C4-2B (cell line): ENCODE data around the gene PHLPP1.

Experiments
- H3K27ac ChIP-seq: fragments of 450-650 bp; 2 replicates; pipeline ENCODE4 v1.5.1; 2017
- ZFX ChIP-seq: fragments of 450-650 bp; IDR thresholded peaks from 2 replicates; pipeline ENCODE4 v1.6.1; 2017
- TF ChIP-seq, protein P1 (sequence below): fragments of 450-650 bp; conservative IDR thresholded peaks from 2 replicates; pipeline ENCODE4 v1.5.1; 2017; ENCODE audit warnings: mild to moderate bottlenecking

Gene PHLPP1

DNA sequence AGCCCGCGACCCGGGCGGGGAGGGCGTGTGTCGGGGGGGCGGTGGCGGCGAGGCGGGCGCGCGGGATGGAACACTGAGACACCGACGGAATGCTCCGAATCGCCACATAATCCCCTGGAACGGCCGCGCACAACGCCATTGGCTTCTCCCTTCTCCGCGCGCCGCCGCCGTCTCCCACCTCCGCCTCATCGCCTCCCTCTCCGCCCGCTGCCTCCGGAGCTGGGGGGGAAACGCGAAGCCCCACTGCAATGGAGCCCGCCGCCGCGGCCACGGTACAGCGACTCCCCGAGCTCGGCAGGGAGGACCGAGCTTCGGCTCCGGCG, at the start of gene PHLPP1:
Gene PHLPP1 (plus strand): TSS at position 106 of the 323 bp plus-strand sequence. CDS start 143 bp downstream, at position 249.
- peak within 1 kb of the TSS; percentile 89 for H3K27ac ChIP-seq
- TF ChIP-seq ZFX: no peak
- TF ChIP-seq, protein P1, sequence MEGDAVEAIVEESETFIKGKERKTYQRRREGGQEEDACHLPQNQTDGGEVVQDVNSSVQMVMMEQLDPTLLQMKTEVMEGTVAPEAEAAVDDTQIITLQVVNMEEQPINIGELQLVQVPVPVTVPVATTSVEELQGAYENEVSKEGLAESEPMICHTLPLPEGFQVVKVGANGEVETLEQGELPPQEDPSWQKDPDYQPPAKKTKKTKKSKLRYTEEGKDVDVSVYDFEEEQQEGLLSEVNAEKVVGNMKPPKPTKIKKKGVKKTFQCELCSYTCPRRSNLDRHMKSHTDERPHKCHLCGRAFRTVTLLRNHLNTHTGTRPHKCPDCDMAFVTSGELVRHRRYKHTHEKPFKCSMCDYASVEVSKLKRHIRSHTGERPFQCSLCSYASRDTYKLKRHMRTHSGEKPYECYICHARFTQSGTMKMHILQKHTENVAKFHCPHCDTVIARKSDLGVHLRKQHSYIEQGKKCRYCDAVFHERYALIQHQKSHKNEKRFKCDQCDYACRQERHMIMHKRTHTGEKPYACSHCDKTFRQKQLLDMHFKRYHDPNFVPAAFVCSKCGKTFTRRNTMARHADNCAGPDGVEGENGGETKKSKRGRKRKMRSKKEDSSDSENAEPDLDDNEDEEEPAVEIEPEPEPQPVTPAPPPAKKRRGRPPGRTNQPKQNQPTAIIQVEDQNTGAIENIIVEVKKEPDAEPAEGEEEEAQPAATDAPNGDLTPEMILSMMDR: no peak

DNA sequence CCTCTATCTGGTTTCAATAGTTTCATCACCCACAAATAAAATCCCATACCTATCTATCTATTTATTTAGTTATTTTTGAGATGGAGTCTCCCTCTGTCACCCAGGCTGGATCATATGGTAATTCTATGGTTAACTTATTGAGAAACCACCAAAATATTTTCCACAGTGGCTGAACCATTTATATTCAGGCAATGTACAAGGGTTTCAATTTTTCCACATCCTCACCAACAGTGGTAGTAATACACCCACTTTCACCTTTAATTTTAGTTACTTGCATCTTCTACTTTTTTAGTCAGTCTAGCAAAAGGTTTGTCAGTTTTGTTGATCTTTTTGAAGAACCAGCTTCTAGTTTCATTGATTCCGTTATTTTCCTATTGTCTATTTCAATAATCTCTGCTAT, 46.1 kb upstream of the PHLPP1 start:
- no peak for TF ChIP-seq ZFX
- TF ChIP-seq, protein P1: no peak
- H3K27ac ChIP-seq: no peak overlapping the region

DNA sequence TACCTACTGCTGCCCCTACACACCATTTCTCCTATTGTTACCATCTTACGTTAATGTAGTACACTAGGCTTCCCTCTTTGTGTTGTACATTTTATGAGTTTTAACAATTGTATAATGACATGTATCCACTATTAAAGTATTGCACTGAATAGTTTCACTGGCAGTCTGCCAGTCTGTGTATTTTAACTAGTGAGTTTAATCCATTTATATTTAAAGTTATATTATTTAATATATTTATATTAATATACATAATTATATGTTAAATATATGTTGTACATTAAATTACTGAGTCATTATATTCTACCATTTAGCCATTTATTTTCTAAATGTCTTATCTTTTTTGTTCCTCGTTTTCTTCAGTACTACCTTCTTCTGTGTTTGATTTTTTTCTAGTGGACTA, 44.8 kb upstream of the PHLPP1 start:
- TF ChIP-seq ZFX: no peak
- TF ChIP-seq, protein P1: no peak
- no peak overlapping the region for H3K27ac ChIP-seq

DNA sequence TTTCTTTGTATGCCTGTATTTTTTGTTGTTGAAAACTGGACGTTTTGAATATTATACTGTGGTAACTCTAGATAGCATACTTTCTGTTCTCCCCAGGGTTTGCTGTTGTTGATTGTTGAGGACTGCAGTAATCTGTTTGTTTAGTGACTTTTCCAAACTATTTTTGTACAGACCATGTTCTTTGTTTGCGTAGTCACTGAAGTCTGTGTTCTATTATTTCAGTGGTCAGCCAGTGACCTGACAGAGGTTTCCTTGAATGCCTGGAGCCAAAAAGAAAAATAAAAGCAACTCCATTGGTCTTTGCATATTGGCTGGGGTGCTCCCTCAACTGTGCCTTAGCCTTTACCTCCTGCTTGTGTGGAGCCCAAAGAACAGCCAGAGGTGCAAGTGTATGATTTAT, 42.7 kb upstream of the PHLPP1 start:
- no peak overlapping the region for H3K27ac ChIP-seq
- no peak for TF ChIP-seq ZFX
- TF ChIP-seq, protein P1: no peak

DNA sequence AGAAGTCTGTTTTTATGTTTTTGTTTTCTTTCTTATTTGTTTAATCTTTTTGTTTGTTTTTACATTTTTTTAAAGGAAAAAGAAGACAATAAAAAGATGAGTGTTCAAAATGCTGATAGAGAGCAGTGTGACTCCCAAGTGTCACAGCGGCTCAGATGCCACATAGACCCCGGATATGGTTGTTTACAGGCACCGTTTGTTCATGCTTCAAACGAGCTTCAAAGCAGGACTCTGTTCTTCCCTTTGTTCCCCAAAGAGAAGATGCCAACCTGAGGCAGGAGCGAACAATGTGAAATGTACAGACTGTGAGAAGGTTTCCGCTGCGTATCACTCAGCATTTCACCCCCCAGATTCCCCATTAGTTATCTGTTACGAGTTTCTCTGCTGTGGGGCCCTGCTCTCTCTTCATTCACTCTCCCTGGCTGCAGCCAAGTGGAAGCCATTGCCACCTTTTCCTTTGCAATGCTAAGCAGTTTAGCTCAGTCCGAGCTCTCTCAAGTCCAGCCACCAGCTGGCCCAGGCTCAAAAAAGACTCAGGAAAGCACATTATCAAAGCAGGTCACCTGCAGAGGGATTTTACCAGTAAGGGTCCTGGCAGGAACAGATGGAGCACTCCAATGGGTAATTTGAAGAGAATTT, 36.4 kb upstream of the PHLPP1 start:
- TF ChIP-seq, protein P1: no peak
- TF ChIP-seq ZFX: no peak
- H3K27ac ChIP-seq: no peak overlapping the region

DNA sequence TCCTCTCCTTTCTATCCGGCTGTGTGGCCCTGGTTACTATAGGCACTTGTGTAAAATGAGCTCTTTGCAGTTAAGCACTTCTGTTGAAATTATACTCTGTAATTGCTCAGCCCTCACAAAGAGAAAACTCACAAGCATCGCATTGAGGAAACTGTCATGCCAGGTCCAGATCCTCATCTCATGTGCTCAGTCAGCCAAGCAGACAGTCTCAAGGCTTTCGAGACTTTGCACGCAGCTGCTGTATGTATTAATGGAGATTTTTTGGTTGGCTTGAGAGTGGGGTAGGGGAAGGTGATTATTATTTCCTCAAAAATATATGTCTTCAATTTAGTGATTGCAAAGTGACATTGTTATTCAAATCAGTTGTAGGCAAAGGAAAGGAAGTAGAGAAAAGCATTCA, 33.0 kb upstream of the PHLPP1 start:
- no peak overlapping the region for H3K27ac ChIP-seq
- TF ChIP-seq, protein P1: no peak

DNA sequence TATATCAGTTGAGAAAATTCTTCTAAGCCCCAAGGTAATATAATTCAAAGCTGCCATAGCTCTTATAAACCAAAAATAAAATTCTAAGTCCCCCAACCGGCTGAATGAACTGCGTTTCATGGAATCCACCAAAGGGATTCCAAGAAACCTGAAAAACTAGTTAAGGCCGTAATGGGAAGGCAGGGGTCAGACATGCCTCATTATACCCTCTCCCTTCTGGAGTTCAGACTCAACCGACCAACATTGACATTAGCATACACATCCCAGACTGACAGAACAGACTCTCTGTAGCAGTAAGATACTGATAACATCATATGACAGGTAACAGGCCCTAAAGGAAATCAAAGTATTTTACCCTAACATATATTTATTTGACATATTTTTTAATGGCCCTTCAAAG, 31.4 kb upstream of the PHLPP1 start:
- TF ChIP-seq, protein P1: no peak
- TF ChIP-seq ZFX: no peak

More for the DNA sequence above, 31.4 kb upstream of the PHLPP1 start:
- no peak overlapping the region for H3K27ac ChIP-seq
